GM23338 (cell line): ENCODE data around the gene PIM3.

Source experiments
- CREB1 ChIP-seq: fragments of 250-450 bp; sonication (Bioruptor Pico); IDR thresholded peaks from 2 replicates; pipeline ENCODE4 v1.5.0; 2020; ENCODE audit warnings: low read depth, mild to moderate bottlenecking, moderate library complexity
- CTCF ChIP-seq, 2 experiments: fragments of 200-600 bp in 1 of 2; sonication (generic) in 1 of 2; conservative IDR thresholded peaks; 2 replicates each; pipeline versions ENCODE4 v1.5.1 to v1.6.1; 2016 to 2017; ENCODE audit warnings: antibody characterized with exemption in 2 of 2, low read depth in 2 of 2, mild to moderate bottlenecking in 2 of 2, moderate library complexity in 1 of 2
- ETS1 ChIP-seq: IDR thresholded peaks from 2 replicates; pipeline ENCODE4 v1.6.1; 2016; ENCODE audit warnings: antibody characterized with exemption
- EZH2 ChIP-seq: fragments of 200-600 bp; sonication (generic); IDR thresholded peaks from one replicate; pipeline ENCODE4 v1.8.0; 2017; ENCODE audit warnings: antibody characterized with exemption, mild to moderate bottlenecking, low read depth; ENCODE audit not compliant: unreplicated experiment
- EZH2phosphoT487 ChIP-seq: fragments of 200-600 bp; sonication (generic); IDR thresholded peaks from one replicate; pipeline ENCODE4 v1.8.1; 2018; ENCODE audit warnings: antibody characterized with exemption; ENCODE audit not compliant: unreplicated experiment
- JUNB ChIP-seq: IDR thresholded peaks from one replicate; pipeline ENCODE4 v1.6.1; 2016; ENCODE audit warnings: antibody characterized with exemption; ENCODE audit not compliant: unreplicated experiment
- NANOG ChIP-seq: IDR thresholded peaks from 2 replicates; pipeline ENCODE4 v1.6.1; 2016; ENCODE audit warnings: antibody characterized with exemption, borderline replicate concordance
- POLR2AphosphoS5 ChIP-seq: IDR thresholded peaks from 2 replicates; pipeline ENCODE4 v1.6.1; 2016; ENCODE audit warnings: antibody characterized with exemption, low read depth
- REST ChIP-seq: IDR thresholded peaks from one replicate; pipeline ENCODE4 v1.6.1; 2018; ENCODE audit warnings: antibody characterized with exemption; ENCODE audit not compliant: unreplicated experiment
- STAT1 ChIP-seq: IDR thresholded peaks from one replicate; pipeline ENCODE4 v1.6.1; 2016; ENCODE audit warnings: antibody characterized with exemption; ENCODE audit not compliant: unreplicated experiment
- ZNF114 ChIP-seq: fragments of 250-450 bp; sonication (Bioruptor Pico); IDR thresholded peaks from 2 replicates; pipeline ENCODE4 v1.5.0; 2020; ENCODE audit warnings: mild to moderate bottlenecking, moderate library complexity
- ZNF331 ChIP-seq: fragments of 250-450 bp; sonication (Bioruptor Pico); IDR thresholded peaks from 2 replicates; pipeline ENCODE4 v1.5.0; 2020; ENCODE audit warnings: low read depth, mild to moderate bottlenecking, moderate library complexity

GRCh38 chr22:49959782-49960158 is 802 bp upstream of the PIM3 start:
- TF ChIP-seq EZH2: no peak
- TF ChIP-seq EZH2phosphoT487: no peak
- TF ChIP-seq CTCF (conservative IDR thresholded peaks at IDR 0.05; ENCODE audit: low read depth in 2 of 2): no peak
- no peak for TF ChIP-seq POLR2AphosphoS5
- TF ChIP-seq REST: no peak
- TF ChIP-seq JUNB: no peak
- no peak for TF ChIP-seq ETS1
- TF ChIP-seq CREB1 (CRISPR knock-in tag): no peak
- no peak for TF ChIP-seq ZNF331 (CRISPR knock-in tag)
- TF ChIP-seq STAT1: no peak
- no peak for TF ChIP-seq NANOG
- TF ChIP-seq ZNF114 (CRISPR knock-in tag): no peak
